ENCODE data around the gene GDPD2.

- TF ChIP-seq POLR2AphosphoS5 (IDR thresholded peaks at IDR 0.05; ENCODE audit: low read depth, low read length) (no peak), FOXP2 (optimal IDR thresholded peaks at IDR 0.05; ENCODE audit: borderline replicate concordance, extremely low read depth, extremely low read length, insufficient read depth) (no peak), SIN3A (IDR thresholded peaks at IDR 0.05; ENCODE audit: borderline replicate concordance, insufficient read depth, low read length) (no peak)
- TF ChIP-seq, protein P1, sequence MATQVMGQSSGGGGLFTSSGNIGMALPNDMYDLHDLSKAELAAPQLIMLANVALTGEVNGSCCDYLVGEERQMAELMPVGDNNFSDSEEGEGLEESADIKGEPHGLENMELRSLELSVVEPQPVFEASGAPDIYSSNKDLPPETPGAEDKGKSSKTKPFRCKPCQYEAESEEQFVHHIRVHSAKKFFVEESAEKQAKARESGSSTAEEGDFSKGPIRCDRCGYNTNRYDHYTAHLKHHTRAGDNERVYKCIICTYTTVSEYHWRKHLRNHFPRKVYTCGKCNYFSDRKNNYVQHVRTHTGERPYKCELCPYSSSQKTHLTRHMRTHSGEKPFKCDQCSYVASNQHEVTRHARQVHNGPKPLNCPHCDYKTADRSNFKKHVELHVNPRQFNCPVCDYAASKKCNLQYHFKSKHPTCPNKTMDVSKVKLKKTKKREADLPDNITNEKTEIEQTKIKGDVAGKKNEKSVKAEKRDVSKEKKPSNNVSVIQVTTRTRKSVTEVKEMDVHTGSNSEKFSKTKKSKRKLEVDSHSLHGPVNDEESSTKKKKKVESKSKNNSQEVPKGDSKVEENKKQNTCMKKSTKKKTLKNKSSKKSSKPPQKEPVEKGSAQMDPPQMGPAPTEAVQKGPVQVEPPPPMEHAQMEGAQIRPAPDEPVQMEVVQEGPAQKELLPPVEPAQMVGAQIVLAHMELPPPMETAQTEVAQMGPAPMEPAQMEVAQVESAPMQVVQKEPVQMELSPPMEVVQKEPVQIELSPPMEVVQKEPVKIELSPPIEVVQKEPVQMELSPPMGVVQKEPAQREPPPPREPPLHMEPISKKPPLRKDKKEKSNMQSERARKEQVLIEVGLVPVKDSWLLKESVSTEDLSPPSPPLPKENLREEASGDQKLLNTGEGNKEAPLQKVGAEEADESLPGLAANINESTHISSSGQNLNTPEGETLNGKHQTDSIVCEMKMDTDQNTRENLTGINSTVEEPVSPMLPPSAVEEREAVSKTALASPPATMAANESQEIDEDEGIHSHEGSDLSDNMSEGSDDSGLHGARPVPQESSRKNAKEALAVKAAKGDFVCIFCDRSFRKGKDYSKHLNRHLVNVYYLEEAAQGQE (IDR thresholded peaks at IDR 0.05; ENCODE audit: insufficient read depth in 1 of 2, low read depth in 2 of 2, low read length in 2 of 2) = no peak
Observed at GRCh38 chrX:70398899-70399298, 24.2 kb upstream of the GDPD2 start.

Data from PFSK-1 (cell line).